H1 (cell line): ENCODE data around the gene CELSR1. TPM values are rescaled to one million over a fixed set of nuclear protein-coding genes. Genes with fewer than 3 reads are reported as not detected.

Source experiments
- CTCF ChIA-PET: fragments of 300-600 bp; sonication (Branson Sonifier 250); formaldehyde crosslinking; loops from one replicate; lab custom pipeline; 2021; ENCODE audit not compliant: partially characterized antibody; lab: Charles Lee
- POLR2A ChIA-PET: fragments of 300-600 bp; sonication (Branson Sonifier 250); formaldehyde crosslinking; loops from one replicate; lab custom pipeline; 2021; ENCODE audit warnings: inconsistent platforms; ENCODE audit not compliant: partially characterized antibody; lab: Charles Lee
- DNase-seq, 2 experiments: peaks; one replicate each; pipeline versions ENCODE4 v3.0.0 to v3.0.0-alpha.2; 2010 to 2022; ENCODE audit warnings: low spot score in 2 of 2, low read depth in 1 of 2, mixed read lengths in 1 of 2
- FAIRE-seq: peaks from 2 replicates; lab custom pipeline; 2011; peaks lifted over from hg19 to GRCh38; lab: Jason Lieb, UNC
- H2AFZ ChIP-seq: 2 replicates; pipeline ENCODE4 v1.8.1; 2012; ENCODE audit warnings: low read length, inconsistent platforms
- H2AK5ac ChIP-seq: 2 replicates; pipeline ENCODE4 v1.6.1; 2013; ENCODE audit warnings: low read depth, low read length
- H2BK120ac ChIP-seq: replicated peaks from 2 replicates; pipeline ENCODE3; 2013; ENCODE audit warnings: low read depth, low read length, inconsistent platforms
- H2BK12ac ChIP-seq: 2 replicates; pipeline ENCODE4 v1.6.1; 2013; ENCODE audit warnings: low read depth, low read length
- H2BK15ac ChIP-seq: 2 replicates; pipeline ENCODE4 v1.6.1; 2013; ENCODE audit warnings: low read length
- H2BK20ac ChIP-seq: 2 replicates; pipeline ENCODE4 v1.6.1; 2013; ENCODE audit warnings: low read length
- H2BK5ac ChIP-seq: 2 replicates; pipeline ENCODE4 v1.6.1; 2013; ENCODE audit warnings: low read depth, low read length
- H3K14ac ChIP-seq: 2 replicates; pipeline ENCODE4 v1.6.1; 2013; ENCODE audit warnings: inconsistent platforms; ENCODE audit not compliant: insufficient read length
- H3K18ac ChIP-seq: 2 replicates; pipeline ENCODE4 v1.6.1; 2013; ENCODE audit warnings: low read length; ENCODE audit errors: extremely low read depth
- H3K23ac ChIP-seq: 2 replicates; pipeline ENCODE4 v1.6.1; 2013; ENCODE audit warnings: inconsistent platforms; ENCODE audit not compliant: insufficient read length
- H3K23me2 ChIP-seq: 2 replicates; pipeline ENCODE4 v1.6.1; 2013; ENCODE audit warnings: low read depth, low read length
- H3K27ac ChIP-seq: 2 replicates; pipeline ENCODE4 v1.6.1; 2011; ENCODE audit warnings: low read depth, low read length, inconsistent platforms
- H3K27me3 ChIP-seq, 4 experiments: replicated peaks in 1 of 4; 1 replicate in 1 of 4; 2 replicates in 3 of 4; pipeline versions ENCODE4 v1.6.1 to v1.8.1; 2011 to 2013; ENCODE audit warnings: low read length in 3 of 4, mild to moderate bottlenecking in 3 of 4, inconsistent platforms in 2 of 4, mixed read lengths in 2 of 4, moderate library complexity in 1 of 4; ENCODE audit not compliant: control insufficient read depth in 3 of 4, insufficient read depth in 3 of 4; ENCODE audit errors: extremely low read depth in 1 of 4
- H3K36me3 ChIP-seq, 4 experiments: 2 replicates each; pipeline versions ENCODE4 v1.6.1 to v1.8.1; 2011 to 2013; ENCODE audit warnings: mild to moderate bottlenecking in 4 of 4, low read length in 3 of 4, moderate library complexity in 2 of 4, control low read depth in 1 of 4, inconsistent platforms in 1 of 4; ENCODE audit not compliant: insufficient read depth in 4 of 4, control insufficient read depth in 2 of 4
- H3K4ac ChIP-seq: replicated peaks from 2 replicates; pipeline ENCODE3; 2013; ENCODE audit warnings: low read length, low read depth, mixed read lengths, inconsistent platforms; ENCODE audit not compliant: insufficient read length
- H3K4me1 ChIP-seq, 4 experiments: replicated peaks in 1 of 4; 1 replicate in 1 of 4; 2 replicates in 3 of 4; pipeline versions ENCODE4 v1.6.1 to v1.8.1; 2011 to 2013; ENCODE audit warnings: low read length in 3 of 4, inconsistent platforms in 2 of 4, mixed read lengths in 1 of 4; ENCODE audit not compliant: insufficient read depth in 4 of 4, control insufficient read depth in 3 of 4
- H3K4me2 ChIP-seq, 2 experiments: 2 replicates each; pipeline versions ENCODE4 v1.6.1 to v1.8.1; 2011 to 2013; ENCODE audit warnings: low read depth in 2 of 2, low read length in 2 of 2, control low read depth in 1 of 2, inconsistent platforms in 1 of 2, mild to moderate bottlenecking in 1 of 2; ENCODE audit not compliant: insufficient read depth in 1 of 2
- H3K4me3 ChIP-seq, 4 experiments: fragments of 200-600, 300-600 bp in 1 of 4; sonication (generic), shearing (Covaris generic), sonication (Bioruptor Twin) in 1 of 4; 2 replicates each; pipeline versions ENCODE4 v1.5.1 to v1.8.1; 2011 to 2016; ENCODE audit warnings: low read length in 4 of 4, low read depth in 3 of 4, control low read depth in 2 of 4, inconsistent platforms in 2 of 4, mild to moderate bottlenecking in 2 of 4, mixed read lengths in 1 of 4, moderate library complexity in 1 of 4; ENCODE audit not compliant: insufficient read depth in 2 of 4; ENCODE audit errors: extremely low read depth in 1 of 4
- H3K56ac ChIP-seq: replicated peaks from 2 replicates; pipeline ENCODE3; 2013; ENCODE audit warnings: low read depth, mild to moderate bottlenecking, mixed read lengths, low read length, inconsistent platforms; ENCODE audit not compliant: insufficient read length
- H3K79me1 ChIP-seq: 2 replicates; pipeline ENCODE4 v1.6.1; 2013; ENCODE audit warnings: low read depth, low read length, control low read depth
- H3K79me2 ChIP-seq, 2 experiments: 2 replicates each; pipeline versions ENCODE4 v1.6.1 to v1.8.1; 2012 to 2013; ENCODE audit warnings: low read length in 2 of 2, mild to moderate bottlenecking in 2 of 2, inconsistent platforms in 1 of 2; ENCODE audit not compliant: insufficient read depth in 2 of 2, control insufficient read depth in 1 of 2
- H3K9ac ChIP-seq, 4 experiments: replicated peaks in 1 of 4; 1 replicate in 1 of 4; 2 replicates in 3 of 4; pipeline versions ENCODE4 v1.6.1 to v1.8.1; 2011 to 2013; ENCODE audit warnings: low read depth in 3 of 4, low read length in 3 of 4, control low read depth in 2 of 4, mild to moderate bottlenecking in 2 of 4, moderate library complexity in 2 of 4, inconsistent platforms in 1 of 4; ENCODE audit errors: extremely low read depth in 1 of 4
- H3K9me3 ChIP-seq, 2 experiments: 2 replicates each; pipeline versions ENCODE4 v1.6.1 to v1.8.1; 2012 to 2013; ENCODE audit warnings: mild to moderate bottlenecking in 2 of 2, moderate library complexity in 2 of 2, control low read depth in 1 of 2, inconsistent platforms in 1 of 2, low read depth in 1 of 2, low read length in 1 of 2, mixed read lengths in 1 of 2; ENCODE audit not compliant: insufficient read depth in 2 of 2
- H4K20me1 ChIP-seq, 2 experiments: replicated peaks in 1 of 2; 2 replicates each; pipeline versions ENCODE3 to v1.8.1; 2011 to 2013; ENCODE audit warnings: inconsistent platforms in 2 of 2, low read length in 2 of 2, mild to moderate bottlenecking in 1 of 2; ENCODE audit not compliant: insufficient read depth in 2 of 2, control insufficient read depth in 1 of 2
- H4K5ac ChIP-seq: 2 replicates; pipeline ENCODE4 v1.6.1; 2013; ENCODE audit warnings: low read length, low read depth, mixed read lengths, inconsistent platforms; ENCODE audit not compliant: insufficient read length
- H4K8ac ChIP-seq: 2 replicates; pipeline ENCODE4 v1.8.0; 2013; ENCODE audit warnings: mild to moderate bottlenecking, moderate library complexity, low read length, inconsistent platforms; ENCODE audit not compliant: insufficient read depth; ENCODE audit errors: extremely low read depth
- H4K91ac ChIP-seq: replicated peaks from 2 replicates; pipeline ENCODE3; 2013; ENCODE audit warnings: low read length, mixed read lengths, inconsistent platforms; ENCODE audit not compliant: insufficient read length
- BCL11A ChIP-seq, 2 experiments: IDR thresholded peaks; one replicate each; pipeline ENCODE4 v1.6.1; 2011; ENCODE audit warnings: low read depth in 2 of 2, low read length in 2 of 2, mild to moderate bottlenecking in 2 of 2
- RBBP5 ChIP-seq: IDR thresholded peaks from 2 replicates; pipeline ENCODE4 v1.7.1; 2012; ENCODE audit warnings: low read depth, mild to moderate bottlenecking, inconsistent platforms, low read length, moderate library complexity, borderline replicate concordance
- SIRT6 ChIP-seq: IDR thresholded peaks from one replicate; pipeline ENCODE4 v1.7.1; 2012; ENCODE audit warnings: low read length, inconsistent platforms
- SUZ12 ChIP-seq: fragments of 200-600 bp; sonication (generic); IDR thresholded peaks from 2 replicates; pipeline ENCODE4 v1.6.1; 2012; ENCODE audit warnings: mild to moderate bottlenecking, inconsistent platforms, low read length, moderate library complexity, mixed read lengths
- WGBS, 2 experiments: shearing (Covaris generic) in 1 of 2; methylation state at CpG; one replicate each; pipeline versions ENCODE4 v1.1.6 to v1.1.7; 2013 to 2015; ENCODE audit warnings: low lambda C conversion rate in 2 of 2, mixed read lengths in 2 of 2, inconsistent platforms in 1 of 2, low coverage in 1 of 2, missing lambda C conversion rate in 1 of 2; ENCODE audit not compliant: insufficient replicate concordance in 2 of 2, insufficient coverage in 1 of 2, insufficient read length in 1 of 2; ENCODE audit errors: extremely low coverage in 1 of 2, missing lambda C conversion rate in 1 of 2; 5-methylcytosine and 5-hydroxymethylcytosine counted together
- polyA plus RNA-seq, 7 experiments: library from polyadenylated mRNA; depleted of rRNA in 3 of 7; stranded (reverse) in 5 of 7; unstranded in 2 of 7; fragments of >200 nt in 5 of 7; fragments of 200-250 nt in 2 of 7; gene quantifications; 1 replicate in 5 of 7; 2 replicates in 1 of 7; 4 replicates in 1 of 7; pipeline versions ENCODE4 v1.2.1 to v1.2.3, GENCODE V29; 2011 to 2013; ENCODE audit warnings: missing spikeins in 2 of 7, mixed read lengths in 2 of 7
- total RNA-seq: library from RNA; stranded (reverse); fragmentation: NEBNext Ultra II Directional; extraction: Animal tissue kit (Norgen Biotek cat#: 25700); gene quantifications from 2 replicates; pipeline ENCODE4 v1.2.1, GENCODE V29; 2021
- TF ChIP-seq, protein P1 (sequence below), 3 experiments: IDR thresholded peaks; 1 replicate in 2 of 3; 2 replicates in 1 of 3; pipeline versions ENCODE4 v1.5.1 to v1.6.1; 2011; ENCODE audit warnings: low read length in 3 of 3, mild to moderate bottlenecking in 3 of 3, inconsistent platforms in 2 of 3, low read depth in 1 of 3, moderate library complexity in 1 of 3; ENCODE audit not compliant: insufficient read depth in 1 of 3; ENCODE audit errors: control extremely low read depth in 1 of 3

CELSR1 gene
- total and polyA plus RNA-seq, 2 of the 8 experiments (the other 6 are each of a cell fraction or from before 2014, with no cell fraction given), result 9.0 to 12.4 TPM

DNA sequence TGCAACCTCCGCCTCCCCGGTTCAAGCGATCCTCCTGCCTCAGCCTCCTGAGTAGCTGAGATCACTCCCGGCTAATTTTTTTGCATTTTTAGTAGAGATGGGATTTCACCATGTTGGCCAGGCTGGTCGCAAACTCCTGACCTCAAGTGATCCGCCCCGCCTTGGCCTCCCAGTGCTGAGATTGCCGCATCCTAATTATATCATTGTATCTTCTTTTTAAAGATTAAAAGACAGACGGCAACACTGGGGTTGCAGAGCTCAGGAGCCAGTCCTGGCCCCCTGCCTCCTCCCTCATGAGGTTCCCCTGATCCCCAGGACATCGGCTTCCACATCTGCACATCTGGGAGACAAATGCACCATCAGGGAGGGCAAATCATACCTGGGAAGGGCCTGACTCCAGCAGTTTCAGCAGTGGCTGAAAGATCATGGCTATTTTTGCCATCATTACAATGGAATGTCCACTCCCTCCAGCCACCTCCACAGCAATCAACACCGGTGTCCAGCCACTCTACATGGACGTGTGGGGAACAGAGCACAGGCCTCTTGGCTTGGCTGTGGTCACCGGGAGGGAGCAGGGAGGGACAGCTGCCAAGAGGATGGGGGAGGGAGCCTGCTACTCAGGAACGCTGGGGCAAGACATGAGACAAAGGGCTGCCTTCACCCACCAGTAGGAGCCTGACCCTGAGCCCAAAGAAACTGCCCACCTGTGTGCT is 9.2 kb upstream of the CELSR1 start:
- CTCF ChIA-PET, result interaction anchor here (0.7 to 2.5 kb wide), 5 partner anchors 13 to 265 kb away, joined by 3 to 12 read pairs (median 4); no protein-coding TSS in a partner anchor
- Histone ChIP-seq H4K91ac (no peak overlapping the region), H3K23me2 (no peaks in the 10 kb centered on the region), H3K27me3 (no peaks in the 10 kb centered on the region; a peak in 2 of 7 replicates), H2BK120ac (no peak overlapping the region), H2AFZ (no peak overlapping the region), H3K79me2 (no peaks in the 10 kb centered on the region), H2BK15ac (no peak overlapping the region), H3K36me3 (no peaks in the 10 kb centered on the region), H3K56ac (no peak overlapping the region), H3K4me3 (no peak overlapping the region), H3K18ac (no peak overlapping the region), H2BK5ac (no peak overlapping the region; the same call in 1 of the 2 replicates), H3K4me2 (no peak overlapping the region), H3K4me1 (peaks cover 0 to 2% (median 0%) of the 10 kb centered on the region in 4 experiments; a peak in 1 of 7 replicates), H3K9ac (no peak overlapping the region), H3K27ac (no peak overlapping the region), H2BK20ac (no peak overlapping the region), H3K14ac (no peak overlapping the region), H2BK12ac (no peak overlapping the region), H3K9me3 (no peaks in the 10 kb centered on the region), H3K23ac (no peak overlapping the region), H4K5ac (no peak overlapping the region), H2AK5ac (no peak overlapping the region), H3K4ac (no peak overlapping the region), H4K20me1 (no peaks in the 10 kb centered on the region), H4K8ac (no peak overlapping the region), H3K79me1 (no peaks in the 10 kb centered on the region)
- DNase-seq (no peak), FAIRE-seq (no peak)
- 88% methylated on average over 13 of the region's 14 CpGs; no CpG with 5 or more reads in 1 of the 2 experiments for WGBS, 2 experiments
- POLR2A ChIA-PET, result interaction anchor here (0.6 to 2.1 kb wide), 4 partner anchors 9 to 186 kb away, joined by 3 to 9 read pairs (median 4); no protein-coding TSS in a partner anchor
- no peak for TF ChIP-seq SIRT6
- no peak for TF ChIP-seq RBBP5
- no peak for TF ChIP-seq SUZ12
- TF ChIP-seq BCL11A (IDR thresholded peaks at IDR 0.05; ENCODE audit: low read depth in 2 of 2, low read length in 2 of 2), result no peak
- TF ChIP-seq, protein P1, sequence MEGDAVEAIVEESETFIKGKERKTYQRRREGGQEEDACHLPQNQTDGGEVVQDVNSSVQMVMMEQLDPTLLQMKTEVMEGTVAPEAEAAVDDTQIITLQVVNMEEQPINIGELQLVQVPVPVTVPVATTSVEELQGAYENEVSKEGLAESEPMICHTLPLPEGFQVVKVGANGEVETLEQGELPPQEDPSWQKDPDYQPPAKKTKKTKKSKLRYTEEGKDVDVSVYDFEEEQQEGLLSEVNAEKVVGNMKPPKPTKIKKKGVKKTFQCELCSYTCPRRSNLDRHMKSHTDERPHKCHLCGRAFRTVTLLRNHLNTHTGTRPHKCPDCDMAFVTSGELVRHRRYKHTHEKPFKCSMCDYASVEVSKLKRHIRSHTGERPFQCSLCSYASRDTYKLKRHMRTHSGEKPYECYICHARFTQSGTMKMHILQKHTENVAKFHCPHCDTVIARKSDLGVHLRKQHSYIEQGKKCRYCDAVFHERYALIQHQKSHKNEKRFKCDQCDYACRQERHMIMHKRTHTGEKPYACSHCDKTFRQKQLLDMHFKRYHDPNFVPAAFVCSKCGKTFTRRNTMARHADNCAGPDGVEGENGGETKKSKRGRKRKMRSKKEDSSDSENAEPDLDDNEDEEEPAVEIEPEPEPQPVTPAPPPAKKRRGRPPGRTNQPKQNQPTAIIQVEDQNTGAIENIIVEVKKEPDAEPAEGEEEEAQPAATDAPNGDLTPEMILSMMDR (IDR thresholded peaks at IDR 0.05; ENCODE audit: control extremely low read depth in 1 of 3, insufficient read depth in 1 of 3, low read depth in 1 of 3, low read length in 3 of 3), result no peak
